ENCODE results near the gene MLEC. TPM values are rescaled to one million over a fixed set of nuclear protein-coding genes. Genes with fewer than 3 reads are reported as not detected.

Gene MLEC
- total and polyA plus RNA-seq, 2 experiments from 2014 or later = 135 to 210 TPM

GRCh38 chr12:120689397-120690082 is 2.6 kb downstream of the MLEC start:
- Histone ChIP-seq H3K9me2 (replicated peaks; ENCODE audit: insufficient read depth) (no peaks in the 10 kb centered on the region), H3K27ac (peak overlapping the region; percentile 80), H3K4me3 (peak overlapping the region; percentile 23), H2AFZ (no peak overlapping the region), H3K27me3 (no peaks in the 10 kb centered on the region), H3K36me3 (replicated peaks; ENCODE audit: insufficient read depth, low read depth) (peaks cover under 1% of the 10 kb centered on the region), H3K79me2 (peaks cover 73% of the 10 kb centered on the region), H4K20me1 (ENCODE audit: insufficient read depth, poor library complexity, severe bottlenecking) (peaks cover 65% of the 10 kb centered on the region), H3K4me2 (peak overlapping the region; percentile 92), H3K9me3 (ENCODE audit: low read depth) (no peaks in the 10 kb centered on the region), H3K4me1 (ENCODE audit: insufficient read depth) (peaks cover 52% of the 10 kb centered on the region)
- TF ChIP-seq CTCF (IDR thresholded peaks at IDR 0.05; ENCODE audit: poor library complexity) (no peak), EZH2phosphoT487 (IDR thresholded peaks at IDR 0.05; ENCODE audit: low read depth, severe bottlenecking, unreplicated experiment) (no peak), EZH2 (IDR thresholded peaks at IDR 0.05; ENCODE audit: borderline replicate concordance) (no peak)
- WGBS (ENCODE audit: low lambda C conversion rate, missing lambda C conversion rate) = 44% methylated on average over 6 of the region's 6 CpGs
- DNase-seq (ENCODE audit: low spot score) = no peak

GRCh38 chr12:120690083-120690450 is 3.1 kb downstream of the MLEC start:
- WGBS (ENCODE audit: low lambda C conversion rate, missing lambda C conversion rate) = 81% methylated on average over 2 of the region's 2 CpGs
- H3K27ac ChIP-seq = peak overlapping the region; percentile 80

GRCh38 chr12:120690978-120691377 is 4.0 kb downstream of the MLEC start:
- Histone ChIP-seq H3K27ac (peak overlapping the region; percentile 73), H3K79me2 (peaks cover 87% of the 10 kb centered on the region), H4K20me1 (ENCODE audit: insufficient read depth, poor library complexity, severe bottlenecking) (peaks cover 73% of the 10 kb centered on the region), H3K9me3 (ENCODE audit: low read depth) (no peaks in the 10 kb centered on the region), H3K36me3 (replicated peaks; ENCODE audit: insufficient read depth, low read depth) (peaks cover 8% of the 10 kb centered on the region), H3K27me3 (no peaks in the 10 kb centered on the region), H3K4me3 (no peak overlapping the region), H3K4me1 (ENCODE audit: insufficient read depth) (peaks cover 52% of the 10 kb centered on the region), H3K4me2 (peak overlapping the region; percentile 92), H3K9me2 (replicated peaks; ENCODE audit: insufficient read depth) (no peaks in the 10 kb centered on the region), H2AFZ (no peak overlapping the region)
- no peak for DNase-seq (ENCODE audit: low spot score)
- TF ChIP-seq EZH2 (IDR thresholded peaks at IDR 0.05; ENCODE audit: borderline replicate concordance) (no peak), CTCF (IDR thresholded peaks at IDR 0.05; ENCODE audit: poor library complexity) (no peak), EZH2phosphoT487 (IDR thresholded peaks at IDR 0.05; ENCODE audit: low read depth, severe bottlenecking, unreplicated experiment) (no peak)
- WGBS (ENCODE audit: low lambda C conversion rate, missing lambda C conversion rate) = 19% methylated on average over 3 of the region's 3 CpGs

More at GRCh38 chr12:120690083-120690450, 3.1 kb downstream of the MLEC start:
- peaks cover 67% of the 10 kb centered on the region for H4K20me1 ChIP-seq (ENCODE audit: insufficient read depth, poor library complexity, severe bottlenecking)
- H3K4me2 ChIP-seq = peak overlapping the region; percentile 92
- H3K4me1 ChIP-seq (ENCODE audit: insufficient read depth) = peaks cover 52% of the 10 kb centered on the region
- H3K4me3 ChIP-seq = no peak overlapping the region
- peaks cover 6% of the 10 kb centered on the region for H3K36me3 ChIP-seq (replicated peaks; ENCODE audit: insufficient read depth, low read depth)
- peaks cover 78% of the 10 kb centered on the region for H3K79me2 ChIP-seq
- DNase-seq (ENCODE audit: low spot score) = no peak
- H3K9me3 ChIP-seq (ENCODE audit: low read depth) = no peaks in the 10 kb centered on the region
- no peak for TF ChIP-seq CTCF (IDR thresholded peaks at IDR 0.05; ENCODE audit: poor library complexity)
- TF ChIP-seq EZH2 (IDR thresholded peaks at IDR 0.05; ENCODE audit: borderline replicate concordance) = no peak
- TF ChIP-seq EZH2phosphoT487 (IDR thresholded peaks at IDR 0.05; ENCODE audit: low read depth, severe bottlenecking, unreplicated experiment) = no peak
- no peaks in the 10 kb centered on the region for H3K9me2 ChIP-seq (replicated peaks; ENCODE audit: insufficient read depth)
- no peaks in the 10 kb centered on the region for H3K27me3 ChIP-seq
- no peak overlapping the region for H2AFZ ChIP-seq
